Retina (tissue), 1 donor: ENCODE measurements around the gene CYB5D1.
"Not testable (repeated sequence)": the region's sequence is repeated elsewhere in the genome, so short reads cannot be mapped to it uniquely, and the experiment has no call there.

Experiments used
- DNase-seq: peaks from one replicate; pipeline ENCODE4 v3.0.0-alpha.2; 2016

CYB5D1 gene

DNA sequence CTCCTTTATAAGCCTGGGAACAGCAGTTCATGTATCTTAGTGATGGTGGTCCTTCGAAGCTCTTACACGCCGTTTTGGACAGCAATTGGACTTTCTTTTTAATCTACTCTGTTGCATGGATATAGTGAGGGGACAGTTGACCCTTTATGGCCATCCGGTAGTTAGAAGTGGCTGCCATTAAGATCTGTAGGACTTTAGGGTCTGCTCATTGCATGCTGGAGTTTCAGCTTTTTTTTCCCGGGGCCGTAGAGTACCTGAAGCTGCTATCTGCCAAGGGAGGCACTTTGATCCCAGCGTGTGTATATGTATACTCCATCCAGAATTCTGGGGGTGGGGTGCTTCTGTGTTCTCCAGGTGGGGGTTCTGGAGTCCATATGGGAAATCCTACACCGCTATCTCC, 1.2 kb downstream of the CYB5D1 start:
- no peak for DNase-seq

DNA sequence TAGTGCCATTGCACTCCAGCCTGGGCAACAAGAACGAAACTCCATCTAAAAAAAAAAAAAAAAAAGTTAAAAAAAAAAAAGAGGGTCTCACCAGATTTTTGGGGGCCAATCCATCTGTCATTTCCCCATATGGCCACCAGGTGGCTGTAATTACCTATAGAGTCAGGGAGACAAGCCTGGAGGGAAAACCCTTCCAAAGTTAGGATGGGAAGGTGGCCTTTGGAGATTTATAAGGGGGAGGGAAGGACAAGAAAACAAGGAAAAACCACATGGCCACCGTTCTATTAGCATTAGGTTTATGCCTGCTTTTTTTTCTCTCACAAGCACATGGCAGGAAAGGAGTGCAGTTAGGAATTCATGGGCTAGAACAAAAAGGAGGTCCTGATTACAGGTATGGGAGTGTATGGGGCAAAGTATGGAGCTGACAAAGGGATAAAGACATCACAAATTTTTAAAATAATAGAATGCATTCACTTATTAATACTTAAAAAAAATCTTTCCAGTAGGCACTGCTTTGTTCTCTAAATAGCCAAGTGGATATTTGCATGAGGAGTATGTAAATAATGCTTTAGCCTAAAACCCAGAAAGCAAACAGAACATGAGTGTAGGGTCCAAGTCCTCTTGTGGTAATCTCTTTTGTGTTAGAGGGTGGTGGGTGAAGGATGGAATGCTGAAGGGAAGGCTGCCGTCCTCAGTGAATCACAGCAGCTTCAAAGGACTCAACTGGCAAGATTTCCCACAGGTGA, 5.1 kb downstream of the CYB5D1 start:
- DNase-seq, result no peak

DNA sequence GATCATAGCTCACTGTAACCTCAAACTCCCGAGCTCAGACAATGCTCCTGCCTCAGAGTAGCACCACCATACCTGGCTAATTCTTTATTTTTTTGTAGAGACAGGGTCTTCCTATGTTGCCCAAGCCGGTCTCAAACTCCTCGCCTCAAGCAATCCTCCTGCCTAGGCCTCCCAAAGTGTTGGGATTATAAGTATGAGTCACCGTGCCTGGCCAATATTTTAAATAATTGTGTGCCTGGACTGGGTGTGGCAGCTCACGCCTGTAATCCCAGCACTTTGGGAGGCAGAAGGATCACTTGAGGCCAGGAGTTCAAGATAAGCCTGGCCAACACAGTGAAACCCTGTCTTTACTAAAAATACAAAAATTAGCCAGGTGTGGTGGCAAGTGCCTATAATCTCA, 6.6 kb downstream of the CYB5D1 start:
- not testable (repeated sequence) for DNase-seq

DNA sequence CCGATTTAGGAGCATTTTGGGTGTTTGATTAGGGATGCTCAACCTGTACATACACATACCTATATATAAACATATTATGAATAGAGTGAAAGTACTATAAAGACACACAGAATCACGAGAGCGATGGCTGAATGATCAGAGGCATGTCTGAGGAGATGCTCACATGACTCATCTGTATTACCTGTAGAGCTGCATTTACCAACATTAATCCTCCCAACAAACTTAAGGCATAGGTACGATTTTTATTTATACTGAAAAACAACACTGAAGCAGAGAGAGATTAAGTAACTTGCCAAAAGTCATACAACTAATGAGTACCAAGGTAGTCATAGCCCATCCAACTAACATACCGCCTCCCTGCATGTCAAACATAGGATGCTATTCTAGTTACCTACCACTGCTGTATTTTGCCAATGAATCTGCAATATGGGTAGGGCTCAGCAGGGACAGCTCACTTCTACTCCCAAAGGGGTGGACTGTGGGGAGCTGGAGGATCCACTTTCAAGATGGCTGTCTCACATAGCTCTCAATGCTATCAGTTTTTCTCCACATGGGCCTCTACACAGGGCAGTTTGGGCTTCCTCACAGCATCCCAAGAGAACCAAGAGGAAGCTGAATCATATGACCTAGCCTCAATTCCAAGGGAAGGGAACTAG, 7.3 kb downstream of the CYB5D1 start:
- no peak for DNase-seq

DNA sequence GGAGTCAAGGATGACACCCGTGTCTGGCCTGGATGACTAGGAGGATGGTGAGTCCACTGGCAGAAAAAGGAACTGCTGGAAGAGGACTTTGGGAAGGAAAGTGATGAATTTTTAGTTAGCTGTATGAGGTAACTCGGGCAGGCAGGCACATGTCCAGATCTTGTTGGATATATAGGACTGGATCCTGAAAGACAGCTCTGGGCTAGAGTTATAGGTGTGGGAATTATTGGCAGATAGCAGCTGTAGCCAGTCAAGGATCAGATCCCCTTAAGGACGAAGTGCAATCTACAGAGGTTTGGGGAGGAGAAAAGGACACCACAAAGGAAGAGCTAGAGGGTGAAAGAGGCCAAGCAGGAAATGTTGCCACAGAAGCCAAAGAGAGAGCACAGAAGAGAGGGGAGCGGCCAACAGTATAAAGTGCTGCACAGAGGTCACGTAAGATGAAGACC, 10.1 kb downstream of the CYB5D1 start:
- no peak for DNase-seq

DNA sequence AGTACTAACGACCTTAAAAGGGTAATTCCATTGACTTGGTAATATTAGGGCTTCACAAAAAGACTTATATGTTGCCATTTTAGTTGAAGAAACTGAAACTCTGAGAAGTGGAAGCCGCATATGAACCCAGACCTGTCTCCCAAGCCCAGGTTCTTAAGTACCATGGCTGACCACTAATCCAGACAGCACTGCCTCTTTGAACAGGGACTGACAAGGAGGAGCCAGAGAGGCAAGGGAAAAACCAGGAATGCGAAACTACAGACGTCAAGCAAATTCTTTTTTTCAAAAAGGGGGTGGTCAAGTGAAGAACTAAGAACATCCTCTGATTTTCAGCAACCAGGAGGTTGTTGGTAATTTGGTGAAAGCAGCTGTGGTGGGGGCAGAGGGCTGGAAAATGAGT, 15.2 kb downstream of the CYB5D1 start:
- DNase-seq, result no peak

DNA sequence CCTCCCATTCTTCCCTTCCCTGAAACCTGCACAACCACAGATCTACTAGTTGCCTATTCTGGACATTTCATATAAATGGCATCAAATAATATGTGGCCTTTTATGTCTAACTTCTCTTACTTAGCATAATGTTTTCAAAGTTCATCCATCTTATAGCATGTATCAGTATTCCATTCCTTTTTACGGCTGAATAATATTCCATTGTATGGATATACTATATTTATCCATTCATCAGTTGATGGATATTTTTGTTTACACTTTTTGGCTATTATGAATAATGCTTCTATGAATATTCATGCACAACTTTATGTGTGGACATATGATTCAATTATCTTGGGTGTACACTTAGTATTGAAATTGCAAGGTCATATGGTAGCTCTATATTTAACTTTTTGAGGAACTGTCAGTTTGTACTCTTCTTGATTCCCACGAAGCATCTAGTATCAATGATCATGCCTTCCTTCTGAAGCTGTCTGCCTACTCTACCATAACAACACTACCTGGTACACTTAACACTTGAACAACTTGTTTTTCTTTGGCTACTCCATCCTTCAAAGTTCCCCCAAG, 18.1 kb downstream of the CYB5D1 start:
- DNase-seq, result no peak

DNA sequence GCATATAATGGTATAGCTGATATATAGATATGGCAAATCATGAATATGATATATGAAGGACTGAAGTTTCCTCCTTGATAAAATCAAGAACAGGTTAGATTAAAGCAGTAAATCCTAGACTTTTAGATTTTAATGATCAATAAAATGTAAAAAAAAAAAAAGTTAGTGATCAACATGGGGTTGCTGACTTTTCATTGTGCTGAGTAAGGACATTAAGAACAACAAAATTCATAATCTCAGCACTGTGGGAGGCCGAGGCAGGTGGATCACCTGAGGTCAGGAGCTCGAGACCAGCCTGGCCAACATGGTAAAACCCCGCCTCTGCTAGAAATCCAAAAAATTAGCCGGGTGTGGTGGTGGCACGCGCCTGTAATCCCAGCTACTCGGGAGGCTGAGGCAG, 20.4 kb downstream of the CYB5D1 start:
- DNase-seq, result no peak

DNA sequence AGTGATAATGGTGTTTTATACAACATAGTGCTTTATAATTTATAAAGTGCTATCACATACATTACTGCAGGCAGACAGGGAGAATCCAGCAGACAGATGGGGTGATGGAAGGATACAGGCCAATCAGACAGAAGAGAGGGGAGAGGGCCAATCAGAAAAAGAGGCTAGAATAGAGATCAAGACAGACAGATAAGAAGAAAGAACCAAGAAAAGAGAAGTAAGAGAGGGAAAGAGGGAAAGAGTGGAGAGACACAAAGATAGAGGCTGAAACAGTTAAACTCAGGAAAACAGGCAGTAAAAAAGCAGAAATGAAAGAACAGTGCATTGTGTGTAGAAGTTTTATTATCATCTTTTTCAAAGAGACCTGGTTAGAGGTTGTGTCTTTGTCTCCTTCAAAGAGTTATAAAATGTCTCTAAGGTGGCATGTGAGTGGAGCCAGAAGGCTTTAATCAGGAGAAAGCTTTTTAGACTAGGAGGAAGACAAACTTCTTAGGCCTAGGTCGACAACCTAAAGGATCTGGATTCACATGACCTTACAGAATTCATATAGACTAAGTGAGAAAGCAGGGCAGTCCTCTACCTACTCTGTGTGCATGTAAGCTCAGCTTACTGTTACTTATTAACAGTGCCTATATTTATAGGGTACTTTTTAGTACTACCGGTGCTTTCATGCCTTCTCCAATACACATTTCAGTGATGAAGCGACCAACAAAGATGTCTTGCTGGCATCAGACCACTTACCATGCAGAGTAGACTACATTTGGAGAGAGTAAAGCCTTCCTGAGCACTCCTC, 22.5 kb downstream of the CYB5D1 start:
- no peak for DNase-seq

DNA sequence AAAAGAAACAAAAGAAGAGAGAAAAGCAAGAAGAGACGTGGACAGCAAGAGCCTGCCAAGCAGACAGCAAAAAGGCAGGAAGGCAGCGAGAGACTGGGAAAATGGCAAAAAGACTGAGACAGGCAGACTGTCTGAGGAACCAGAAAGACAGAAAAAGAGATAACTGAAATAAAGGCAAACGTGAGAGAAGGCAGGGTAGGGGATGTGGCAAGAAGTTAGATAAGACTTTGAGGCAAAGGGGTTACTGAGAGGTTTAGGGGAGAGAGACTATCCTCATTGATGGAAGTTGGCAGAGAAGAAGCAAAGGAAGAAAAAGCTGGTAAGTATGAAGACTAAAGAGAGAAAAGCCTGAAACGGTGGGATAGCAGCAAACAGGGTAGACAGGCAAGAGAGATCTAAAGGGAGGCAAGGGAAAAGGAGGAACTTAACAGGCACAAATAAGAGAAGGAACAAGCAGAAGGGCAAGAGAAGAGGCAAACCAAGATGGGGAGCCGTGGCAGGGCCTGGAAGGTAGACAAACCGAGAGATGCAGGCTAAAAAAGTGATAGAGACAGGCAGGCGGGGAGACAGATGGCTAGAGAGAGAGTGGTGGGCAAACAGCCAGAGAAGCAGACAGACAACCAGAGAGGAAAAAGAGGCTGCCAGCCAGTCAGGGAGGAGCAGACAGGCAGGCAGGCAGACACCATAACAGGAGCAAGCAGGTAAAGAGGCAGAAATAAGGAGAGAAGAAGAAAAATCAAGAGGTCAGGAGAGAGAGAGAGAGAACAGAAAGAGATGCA, 23.7 kb downstream of the CYB5D1 start:
- DNase-seq, result no peak

DNA sequence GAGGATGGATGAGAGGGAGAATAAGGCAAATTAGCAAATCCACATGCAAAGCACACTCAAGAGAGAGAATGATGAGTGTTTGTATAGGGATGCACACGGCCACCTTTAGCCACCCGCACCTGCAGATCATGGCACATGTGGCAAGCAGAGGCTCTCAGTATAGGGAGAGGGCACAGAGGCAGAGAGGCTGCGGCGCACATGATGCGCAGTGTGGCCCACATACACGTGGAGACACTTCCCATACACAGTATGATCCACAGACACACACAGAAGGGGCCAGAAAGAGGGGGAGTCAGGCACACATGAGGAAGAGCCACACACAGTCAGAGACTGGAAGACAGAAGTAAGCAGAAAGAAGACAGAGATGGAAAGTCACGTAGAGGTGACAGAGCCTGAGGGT, 24.3 kb downstream of the CYB5D1 start:
- DNase-seq, result no peak

DNA sequence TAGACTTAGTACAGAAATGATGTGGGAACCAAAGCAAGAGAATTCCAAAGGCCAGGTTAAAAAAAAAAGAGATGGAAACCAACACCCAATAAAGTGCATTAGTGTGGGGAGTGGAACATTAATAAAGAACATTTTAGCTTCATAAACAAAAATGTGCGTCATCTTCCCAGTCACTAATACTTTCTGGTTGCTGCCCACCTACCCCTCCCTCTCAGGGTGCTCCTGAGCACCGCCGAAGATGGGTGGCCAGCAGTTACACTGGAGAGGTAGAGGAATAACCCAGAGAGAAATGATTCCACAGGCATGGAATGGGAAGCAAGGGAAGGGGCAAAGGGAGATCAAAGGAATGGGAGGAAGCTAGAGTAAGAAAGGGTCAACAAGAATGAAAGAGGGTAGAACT, 24.8 kb downstream of the CYB5D1 start:
- no peak for DNase-seq

DNA sequence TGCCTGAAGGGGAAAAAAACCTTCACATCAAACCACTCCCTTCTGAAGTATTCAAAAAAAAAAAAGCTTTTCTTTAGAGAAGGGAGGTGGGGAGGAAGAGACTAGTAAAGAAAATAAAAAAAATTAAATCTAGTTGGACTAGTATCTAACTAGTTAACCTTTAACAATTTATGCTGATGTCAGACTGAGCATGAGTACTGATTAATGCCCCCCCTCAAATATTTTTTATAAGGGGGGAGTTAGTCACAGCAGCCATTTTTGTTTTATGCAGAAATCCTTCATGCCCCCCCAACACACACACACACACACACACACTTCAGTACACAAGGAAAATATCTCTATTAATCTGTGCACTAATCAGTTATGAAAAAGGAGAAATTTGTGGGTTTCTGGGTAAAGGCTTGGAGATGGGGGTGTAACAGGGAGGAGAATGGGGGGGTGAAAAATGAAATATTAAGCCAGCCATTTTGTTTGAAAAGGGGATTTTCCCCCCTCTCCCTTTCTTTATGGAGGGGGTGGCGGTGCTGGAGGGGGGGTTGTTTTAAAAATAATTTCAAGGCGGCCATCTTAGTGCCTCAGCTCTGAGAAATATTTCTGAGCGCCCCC, 26.1 kb downstream of the CYB5D1 start:
- DNase-seq, result peak; percentile 42

DNA sequence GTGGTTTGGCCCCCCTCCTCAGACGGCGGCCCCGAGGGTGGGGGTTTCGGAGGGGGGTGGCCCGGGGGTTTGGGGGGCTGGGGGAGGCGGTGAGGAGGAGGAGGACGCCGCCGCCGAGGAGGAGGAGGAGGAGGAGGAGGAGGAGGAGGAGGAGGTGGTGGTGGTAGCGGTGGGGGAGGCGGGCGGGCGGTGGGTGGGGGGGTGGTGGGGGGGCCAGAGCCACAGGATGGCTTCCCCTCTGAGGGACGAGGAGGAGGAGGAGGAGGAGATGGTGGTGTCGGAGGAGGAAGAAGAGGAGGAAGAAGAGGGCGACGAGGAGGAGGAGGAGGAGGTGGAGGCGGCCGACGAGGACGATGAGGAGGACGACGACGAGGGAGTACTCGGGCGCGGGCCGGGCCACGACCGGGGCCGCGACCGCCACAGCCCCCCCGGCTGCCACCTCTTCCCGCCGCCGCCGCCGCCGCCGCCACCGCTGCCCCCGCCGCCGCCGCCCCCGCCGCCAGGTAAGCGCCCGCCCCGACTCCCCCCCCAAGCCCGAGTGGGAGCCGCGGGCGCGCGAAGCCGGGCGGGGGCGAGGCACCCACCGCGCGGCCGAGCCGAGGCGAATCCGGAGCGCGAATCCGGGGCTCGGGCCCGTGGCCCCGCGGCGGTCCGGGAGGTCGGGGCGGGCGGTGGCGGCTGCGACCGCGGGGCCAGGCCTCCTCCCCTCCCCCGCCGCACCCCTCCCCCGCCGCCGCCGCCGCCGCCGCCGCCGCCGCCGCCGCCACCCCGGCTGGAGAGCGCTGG, 27.0 kb downstream of the CYB5D1 start:
- DNase-seq, result peak; percentile 9

DNA sequence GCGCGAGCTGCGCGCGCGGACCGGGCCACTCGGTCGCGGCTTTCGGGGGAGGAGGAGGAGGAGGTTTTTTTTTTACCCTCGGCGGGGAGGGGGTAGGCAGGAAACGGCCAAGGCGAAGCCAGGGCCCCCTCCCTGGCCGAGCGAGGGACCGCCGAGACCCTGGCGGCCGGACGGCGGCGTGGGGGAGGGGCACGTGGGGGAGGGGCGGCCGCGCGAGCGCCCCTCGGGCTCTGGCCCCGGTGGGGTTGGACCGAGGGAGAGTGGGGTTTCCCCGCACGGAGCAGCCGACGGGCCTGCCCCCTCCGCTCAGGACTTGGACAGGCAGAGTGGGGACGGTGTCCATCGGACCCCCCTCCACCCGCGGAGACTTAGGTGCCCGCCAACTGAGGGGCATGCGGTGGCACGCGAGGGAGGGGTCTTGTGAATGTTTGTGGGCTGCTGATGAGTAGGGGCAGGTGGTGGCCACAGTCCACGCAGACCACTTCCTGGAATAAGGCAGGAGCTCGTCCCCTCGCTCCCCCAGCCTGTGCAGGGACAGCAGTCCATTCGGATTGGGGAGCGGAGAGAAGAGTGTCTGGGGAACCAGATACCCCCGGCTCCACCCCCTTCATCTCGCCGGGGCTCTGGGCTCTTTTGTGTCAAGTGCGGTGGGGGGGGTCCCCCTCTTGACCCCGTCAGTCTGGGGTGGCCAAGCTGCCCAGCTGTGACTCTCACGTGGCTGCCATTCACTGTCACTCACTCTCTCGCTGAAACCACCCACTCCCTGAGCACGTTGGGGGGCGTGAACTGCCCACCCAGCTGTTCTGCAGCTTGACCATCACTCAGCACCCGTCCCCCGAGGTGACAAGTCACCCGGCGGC, 27.8 kb downstream of the CYB5D1 start:
- peak; percentile 88 for DNase-seq

DNA sequence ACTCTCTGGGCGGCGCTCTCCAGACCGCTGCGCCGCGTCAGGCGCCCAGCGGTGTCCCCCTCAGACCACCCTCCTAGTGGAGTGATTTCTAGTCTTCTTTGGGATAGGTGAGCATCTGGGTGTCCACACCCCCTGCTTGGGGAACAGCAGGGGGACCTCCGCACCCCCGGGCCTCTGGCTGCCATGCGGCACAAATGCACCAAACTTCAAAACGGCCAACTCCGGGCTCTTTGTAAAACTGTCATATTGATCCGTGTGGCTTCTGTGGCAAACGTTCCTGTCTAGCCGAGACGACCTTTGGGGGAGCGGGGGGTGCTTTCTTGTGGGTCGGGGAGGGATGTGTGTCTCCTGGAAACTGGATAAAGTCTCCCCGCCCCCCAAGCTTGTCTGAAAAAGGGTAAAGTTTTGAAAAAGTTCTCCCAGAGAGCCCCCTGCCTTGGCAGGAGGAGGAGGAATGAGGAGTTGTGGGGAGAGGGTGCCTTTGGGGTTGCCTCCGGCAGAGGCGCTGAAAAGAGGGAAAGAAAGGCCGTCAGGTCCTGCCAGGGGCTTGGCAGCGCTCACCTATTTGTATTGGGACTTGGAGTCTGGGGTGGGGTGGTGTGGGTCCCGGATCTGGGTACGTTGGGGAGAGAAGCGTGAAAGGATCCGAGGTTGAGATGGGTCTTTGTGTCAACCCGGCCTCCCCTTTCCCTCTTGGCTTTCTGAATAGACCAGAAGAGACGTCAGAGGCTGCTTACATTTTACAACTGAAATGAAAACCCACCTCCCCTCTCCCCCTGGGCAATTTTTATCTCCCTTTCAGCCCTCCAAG, 28.6 kb downstream of the CYB5D1 start:
- peak; percentile 76 for DNase-seq

DNA sequence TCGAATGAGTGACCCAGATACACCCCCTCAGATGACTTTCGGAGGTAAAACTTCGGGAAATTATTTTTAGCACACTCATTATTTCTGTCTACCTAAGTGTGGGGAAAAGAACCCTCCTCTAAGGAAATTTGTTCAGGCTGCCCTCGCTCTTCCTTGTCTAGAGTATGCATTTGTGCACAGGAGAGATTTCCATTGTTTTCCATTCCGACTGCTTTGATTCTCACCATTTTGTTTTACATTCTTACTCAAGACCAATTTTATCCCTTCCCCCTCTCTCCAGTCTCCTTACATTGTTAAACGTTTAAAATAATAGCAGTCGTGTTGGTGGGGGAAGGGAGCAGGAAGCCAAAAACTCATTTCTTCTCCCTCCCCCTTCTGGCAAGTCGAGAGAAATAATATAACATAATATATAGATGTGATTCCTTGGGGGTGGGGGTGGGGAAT, 29.3 kb downstream of the CYB5D1 start:
- no peak for DNase-seq

DNA sequence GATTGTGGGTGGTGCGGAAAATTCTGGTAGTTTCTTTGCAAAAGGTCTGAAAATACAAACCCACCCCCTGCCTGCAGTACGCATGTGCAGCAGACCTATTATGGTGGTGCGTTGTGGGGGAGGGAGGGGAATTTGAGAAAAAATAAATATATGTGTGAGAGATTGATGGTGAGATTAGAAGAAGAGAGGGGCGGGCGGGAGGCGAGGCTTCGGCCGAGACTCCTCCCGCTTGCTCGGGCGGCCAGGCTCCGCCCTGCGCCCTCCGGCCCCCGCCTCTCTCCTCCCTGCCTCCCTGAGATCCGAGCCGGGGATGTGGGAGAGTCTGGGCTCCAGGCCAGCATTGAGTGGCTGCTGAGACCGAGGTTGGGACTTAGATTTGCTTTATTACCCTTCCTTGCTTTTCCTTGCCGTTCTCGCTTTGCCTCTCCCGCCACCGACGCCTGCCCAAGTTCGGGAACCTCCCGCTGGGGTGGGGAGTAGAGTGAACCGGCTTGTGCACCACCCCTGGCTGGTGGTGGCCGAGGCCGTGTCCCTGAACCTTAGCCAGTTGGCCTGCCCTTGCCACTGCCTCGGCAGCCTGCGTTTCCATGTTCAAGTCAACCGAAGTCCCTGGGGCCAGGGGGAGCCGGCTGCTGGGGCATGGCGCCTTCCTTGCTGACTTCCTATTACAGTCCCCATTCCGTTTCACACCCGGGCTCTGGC, 29.8 kb downstream of the CYB5D1 start:
- DNase-seq, result peak; percentile 93
